ENCODE data around the gene GAREM2.

The GAREM2 gene

GRCh38 chr2:26229595-26229994, 56.7 kb downstream of the GAREM2 start:
- no peaks in the 10 kb centered on the region for H3K9me3 Mint-ChIP-seq
- peaks cover 100% of the 10 kb centered on the region for H3K36me3 Mint-ChIP-seq
- no peak overlapping the region for H3K4me3 Mint-ChIP-seq
- H3K27ac Mint-ChIP-seq = peak overlapping the region; percentile 29
- no peaks in the 10 kb centered on the region for H3K4me1 Mint-ChIP-seq
- no peak for ATAC-seq
- no peak for DNase-seq (ENCODE audit: low spot score in 2 of 2)

- ATAC-seq = no peak
- no peak for DNase-seq (ENCODE audit: low spot score in 2 of 2)
- H3K9me3 Mint-ChIP-seq = no peaks in the 10 kb centered on the region
- no peak overlapping the region for H3K27ac Mint-ChIP-seq
- peaks cover 100% of the 10 kb centered on the region for H3K36me3 Mint-ChIP-seq
- H3K4me1 Mint-ChIP-seq = no peaks in the 10 kb centered on the region
- no peak overlapping the region for H3K4me3 Mint-ChIP-seq
Measured at GRCh38 chr2:26230806-26231205, 57.9 kb downstream of the GAREM2 start.

- Mint-ChIP-seq H3K4me1 (peaks cover 11% of the 10 kb centered on the region), H3K9me3 (no peaks in the 10 kb centered on the region), H3K4me3 (no peak overlapping the region), H3K36me3 (peaks cover 92% of the 10 kb centered on the region), H3K27ac (no peak overlapping the region)
- no peak for ATAC-seq
- no peak for DNase-seq (ENCODE audit: low spot score in 2 of 2)
Measured at GRCh38 chr2:26235089-26235488, 62.2 kb downstream of the GAREM2 start.

- no peak for ATAC-seq
- no peak overlapping the region for H3K27ac Mint-ChIP-seq
- peaks cover 68% of the 10 kb centered on the region for H3K36me3 Mint-ChIP-seq
- no peak overlapping the region for H3K4me3 Mint-ChIP-seq
- H3K4me1 Mint-ChIP-seq = peaks cover 30% of the 10 kb centered on the region
- no peaks in the 10 kb centered on the region for H3K9me3 Mint-ChIP-seq
- DNase-seq (ENCODE audit: low spot score in 2 of 2) = no peak
Measured at GRCh38 chr2:26237868-26238267, 65.0 kb downstream of the GAREM2 start.

GRCh38 chr2:26238311-26238958, 65.5 kb downstream of the GAREM2 start:
- DNase-seq (ENCODE audit: low spot score in 2 of 2) (no peak), ATAC-seq (no peak)
- Mint-ChIP-seq H3K9me3 (no peaks in the 10 kb centered on the region), H3K27ac (no peak overlapping the region), H3K4me3 (no peak overlapping the region), H3K4me1 (peaks cover 36% of the 10 kb centered on the region), H3K36me3 (peaks cover 68% of the 10 kb centered on the region)

All from stimulated activated effector memory CD8-positive, alpha-beta T cell treated with anti-CD3 and anti-CD28 coated beads, Interleukin-12 subunit alpha, Interleukin-12 subunit beta, amount 100 ng/mL, for 72 hours (primary cell).